ENCODE data around the gene LKAAEAR1.

DNA sequence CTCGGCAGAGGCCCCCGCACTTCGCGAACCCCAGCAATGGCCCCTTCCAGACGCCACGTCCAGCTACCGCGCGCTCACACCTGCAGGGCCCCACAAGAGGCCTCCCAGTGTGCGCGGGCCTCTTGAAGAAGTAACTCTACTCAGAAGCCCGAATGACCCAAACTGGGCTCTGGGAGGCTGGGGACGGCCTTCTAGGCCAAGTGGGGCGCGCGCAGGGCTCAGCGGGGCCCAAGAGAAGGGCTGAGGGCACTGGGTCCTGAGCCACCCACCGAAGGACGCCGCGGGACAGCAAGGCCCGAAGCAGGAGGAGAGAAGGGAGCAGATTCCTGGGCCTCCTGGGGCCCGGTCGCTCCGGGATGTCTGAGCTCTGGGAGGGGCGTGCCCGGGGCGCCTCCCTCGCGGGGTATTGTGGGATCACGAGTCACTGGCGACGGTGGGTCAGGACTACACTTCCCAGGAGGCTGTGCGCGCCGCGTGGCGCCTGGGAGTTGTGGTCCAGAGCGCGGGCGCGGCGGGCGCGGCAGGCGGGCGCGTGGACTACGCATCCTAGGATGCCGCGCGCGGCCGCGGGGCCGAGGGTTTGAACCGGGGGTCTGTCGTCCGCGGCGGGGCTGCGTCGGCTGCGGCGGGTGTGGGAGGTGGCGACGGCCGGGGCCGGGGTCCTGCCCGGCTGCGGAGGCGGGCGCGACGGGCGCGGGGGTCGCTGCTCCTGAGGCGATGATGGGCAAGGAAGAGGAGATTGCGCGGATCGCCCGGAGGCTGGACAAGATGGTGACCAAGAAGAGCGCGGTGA is 21.4 kb downstream of the LKAAEAR1 start, which contains the start of gene TCEA2:
- TF ChIP-seq TAF1 (IDR thresholded peaks at IDR 0.05; ENCODE audit: borderline replicate concordance, insufficient read depth, low read length) (no peak), POLR2AphosphoS5 (IDR thresholded peaks at IDR 0.05; ENCODE audit: low read depth, low read length) (peak; percentile 62; the same call in 1 of the 2 replicates), SIN3A (IDR thresholded peaks at IDR 0.05; ENCODE audit: borderline replicate concordance, insufficient read depth, low read length) (no peak)
- TF ChIP-seq, protein P1, sequence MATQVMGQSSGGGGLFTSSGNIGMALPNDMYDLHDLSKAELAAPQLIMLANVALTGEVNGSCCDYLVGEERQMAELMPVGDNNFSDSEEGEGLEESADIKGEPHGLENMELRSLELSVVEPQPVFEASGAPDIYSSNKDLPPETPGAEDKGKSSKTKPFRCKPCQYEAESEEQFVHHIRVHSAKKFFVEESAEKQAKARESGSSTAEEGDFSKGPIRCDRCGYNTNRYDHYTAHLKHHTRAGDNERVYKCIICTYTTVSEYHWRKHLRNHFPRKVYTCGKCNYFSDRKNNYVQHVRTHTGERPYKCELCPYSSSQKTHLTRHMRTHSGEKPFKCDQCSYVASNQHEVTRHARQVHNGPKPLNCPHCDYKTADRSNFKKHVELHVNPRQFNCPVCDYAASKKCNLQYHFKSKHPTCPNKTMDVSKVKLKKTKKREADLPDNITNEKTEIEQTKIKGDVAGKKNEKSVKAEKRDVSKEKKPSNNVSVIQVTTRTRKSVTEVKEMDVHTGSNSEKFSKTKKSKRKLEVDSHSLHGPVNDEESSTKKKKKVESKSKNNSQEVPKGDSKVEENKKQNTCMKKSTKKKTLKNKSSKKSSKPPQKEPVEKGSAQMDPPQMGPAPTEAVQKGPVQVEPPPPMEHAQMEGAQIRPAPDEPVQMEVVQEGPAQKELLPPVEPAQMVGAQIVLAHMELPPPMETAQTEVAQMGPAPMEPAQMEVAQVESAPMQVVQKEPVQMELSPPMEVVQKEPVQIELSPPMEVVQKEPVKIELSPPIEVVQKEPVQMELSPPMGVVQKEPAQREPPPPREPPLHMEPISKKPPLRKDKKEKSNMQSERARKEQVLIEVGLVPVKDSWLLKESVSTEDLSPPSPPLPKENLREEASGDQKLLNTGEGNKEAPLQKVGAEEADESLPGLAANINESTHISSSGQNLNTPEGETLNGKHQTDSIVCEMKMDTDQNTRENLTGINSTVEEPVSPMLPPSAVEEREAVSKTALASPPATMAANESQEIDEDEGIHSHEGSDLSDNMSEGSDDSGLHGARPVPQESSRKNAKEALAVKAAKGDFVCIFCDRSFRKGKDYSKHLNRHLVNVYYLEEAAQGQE (IDR thresholded peaks at IDR 0.05; ENCODE audit: insufficient read depth in 1 of 2, low read depth in 2 of 2, low read length in 2 of 2) = no peak

Measured in PFSK-1 (cell line).